Kidney (tissue), 14 donors: Measurements from ENCODE around the gene CLECL1. TPM values are rescaled to one million over a fixed set of nuclear protein-coding genes. Genes with fewer than 3 reads are reported as not detected.

ENCODE experiments used
- DNase-seq, 5 donors: peaks; one replicate each; pipeline ENCODE4 v3.0.0-alpha.2; 2013 to 2020
- FAIRE-seq: peaks from 2 replicates; lab custom pipeline; 2012; peaks lifted over from hg19 to GRCh38; lab: Jason Lieb, UNC
- H3K27ac ChIP-seq, 2 donors: one replicate each; pipeline ENCODE4 v1.7.0; 2013; ENCODE audit warnings: low read depth in 2 of 2, low read length in 2 of 2, inconsistent platforms in 1 of 2
- H3K27me3 ChIP-seq: one replicate; pipeline ENCODE4 v1.7.1; 2013; ENCODE audit warnings: low read length, inconsistent platforms; ENCODE audit not compliant: control insufficient read depth, insufficient read depth
- H3K36me3 ChIP-seq, 3 donors: one replicate each; pipeline versions ENCODE4 v1.7.0 to v1.7.1; 2013; ENCODE audit warnings: low read length in 3 of 3, control low read depth in 1 of 3, inconsistent platforms in 1 of 3; ENCODE audit not compliant: insufficient read depth in 3 of 3, control insufficient read depth in 2 of 3
- H3K4me1 ChIP-seq, 3 donors: one replicate each; pipeline versions ENCODE4 v1.7.0 to v1.7.1; 2013; ENCODE audit warnings: low read length in 3 of 3, inconsistent platforms in 1 of 3, low read depth in 1 of 3; ENCODE audit not compliant: control insufficient read depth in 2 of 3, insufficient read depth in 2 of 3
- H3K4me3 ChIP-seq, 3 donors: one replicate each; pipeline versions ENCODE4 v1.7.0 to v1.8.1; 2013; ENCODE audit warnings: low read length in 3 of 3, control low read depth in 1 of 3, inconsistent platforms in 1 of 3
- H3K9ac ChIP-seq, 3 donors: one replicate each; pipeline versions ENCODE4 v1.7.0 to v1.7.1; 2013; ENCODE audit warnings: low read length in 3 of 3, control low read depth in 1 of 3, inconsistent platforms in 1 of 3
- H3K9me3 ChIP-seq, 3 donors: one replicate each; pipeline versions ENCODE4 v1.7.0 to v1.7.1; 2013; ENCODE audit warnings: low read length in 3 of 3, control low read depth in 1 of 3, inconsistent platforms in 1 of 3; ENCODE audit not compliant: control insufficient read depth in 2 of 3, insufficient read depth in 1 of 3
- CTCF ChIP-seq: IDR thresholded peaks from 3 replicates; pipeline ENCODE4 v1.5.1; 2012; ENCODE audit warnings: mild to moderate bottlenecking, moderate library complexity, borderline replicate concordance; ENCODE audit not compliant: insufficient read depth; ENCODE audit errors: extremely low read depth
- intact Hi-C: fragments of 100-400 bp; cut with DNase I; formaldehyde crosslinking; loops from one replicate; pipeline ENCODE4 v1.11.1; 2022
- polyA plus RNA-seq: library from polyadenylated mRNA; stranded (reverse); fragments of 350-450 nt; fragmentation: Illumina TruSeq; extraction: RNeasy Lipid Tissue Mini Kit (QIAGEN cat#74804); gene quantifications from one replicate; pipeline ENCODE4 v1.2.3, GENCODE V29; 2014; ENCODE audit warnings: low read depth, low replicate concordance; ENCODE audit not compliant: insufficient read depth
- total RNA-seq: library from RNA; stranded (reverse); fragmentation: NEBNext Ultra II Directional; extraction: Animal tissue kit (Norgen Biotek cat#: 25700); gene quantifications from one replicate; pipeline ENCODE4 v1.2.1, GENCODE V29; 2021
- donor health status: control.
- donor health status: control.
- donor health status: control.
- donor health status: control.
- donor health status: control.
- donor health status: DM: yes; HTN: yes; CAD: no.
- donor health status: Normal renal cell carcinoma (clear cell type).

CLECL1 gene
- total and polyA plus RNA-seq, 2 donors from 2014 or later: 2.1 TPM; not detected in 1

DNA sequence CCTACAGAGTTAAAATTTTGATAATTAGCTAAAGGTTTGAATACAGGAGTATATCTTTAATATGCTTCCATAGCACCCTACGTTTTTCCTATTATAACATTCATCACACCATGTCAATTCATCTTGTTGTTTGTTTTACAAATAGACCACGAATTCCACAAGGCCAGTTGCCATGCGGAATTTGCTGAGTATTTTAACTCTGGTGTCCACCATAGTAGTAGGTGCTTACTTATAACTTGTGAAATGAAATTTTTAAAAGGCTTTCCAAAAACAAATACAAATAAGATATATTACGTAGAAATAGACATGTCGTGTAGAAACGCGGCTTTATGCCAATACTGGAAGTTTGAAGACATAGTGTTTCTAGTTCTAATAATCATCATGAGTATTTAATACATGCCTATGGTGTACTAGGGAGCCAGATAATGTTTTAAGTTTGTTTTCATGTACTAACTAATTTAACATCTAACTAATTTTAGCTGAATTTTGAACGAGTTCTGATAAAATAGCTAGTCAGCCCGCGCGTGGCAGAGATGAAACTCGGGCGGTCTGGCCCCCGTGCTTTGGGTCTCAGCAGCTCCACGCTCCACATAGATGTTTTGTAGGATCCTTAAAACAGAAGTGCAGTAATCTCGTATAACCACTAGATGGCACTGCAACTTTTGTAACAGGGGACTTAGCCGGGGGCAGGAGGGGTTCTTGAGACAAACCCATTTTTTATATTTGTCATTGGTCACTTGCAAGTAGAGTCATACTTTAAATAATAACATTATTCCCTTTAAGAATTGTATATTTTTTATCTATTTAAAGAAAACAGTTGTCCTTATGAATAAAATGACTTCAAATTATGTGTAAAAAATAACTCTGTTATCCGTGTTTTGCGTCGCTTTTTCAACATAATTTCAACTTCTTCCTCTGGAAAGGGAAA, 17.6 kb upstream of the CLECL1 start:
- no peaks in the 10 kb centered on the region for H3K9me3 ChIP-seq
- intact Hi-C loops: loop anchor here (10.0 kb wide), 1 partner anchor 174 kb away; no protein-coding TSS in a partner anchor
- no peaks in the 10 kb centered on the region for H3K36me3 ChIP-seq
- FAIRE-seq (no peak), DNase-seq (peak in 4 of 5 donors; percentile 18 to 83 (median 68))
- no peak overlapping the region for H3K27ac ChIP-seq
- H3K4me3 ChIP-seq: peak overlapping the region in 2 of 3 donors; percentile 32 to 38
- no peak overlapping the region for H3K9ac ChIP-seq
- no peaks in the 10 kb centered on the region for H3K4me1 ChIP-seq
- no peaks in the 10 kb centered on the region for H3K27me3 ChIP-seq
- TF ChIP-seq CTCF: peak; percentile 88

- no peak for TF ChIP-seq CTCF
- no peaks in the 10 kb centered on the region for H3K27me3 ChIP-seq
- no peak for DNase-seq
- H3K4me1 ChIP-seq: no peaks in the 10 kb centered on the region
- H3K9ac ChIP-seq: no peak overlapping the region
- intact Hi-C loops: loop anchor here (10.0 kb wide), 1 partner anchor 175 kb away; no protein-coding TSS in a partner anchor
- H3K27ac ChIP-seq: no peak overlapping the region
- H3K9me3 ChIP-seq: no peaks in the 10 kb centered on the region
- FAIRE-seq: no peak
- no peaks in the 10 kb centered on the region for H3K36me3 ChIP-seq
- H3K4me3 ChIP-seq: no peak overlapping the region
Measured at GRCh38 chr12:9749640-9750039, 16.7 kb upstream of the CLECL1 start.

GRCh38 chr12:9745199-9745598, 12.3 kb upstream of the CLECL1 start:
- TF ChIP-seq CTCF: no peak
- no peaks in the 10 kb centered on the region for H3K9me3 ChIP-seq
- no peaks in the 10 kb centered on the region for H3K36me3 ChIP-seq
- peaks cover 0 to 3% (median 0%) of the 10 kb centered on the region in 3 donors for H3K4me1 ChIP-seq
- no peak overlapping the region for H3K27ac ChIP-seq
- FAIRE-seq: no peak
- no peaks in the 10 kb centered on the region for H3K27me3 ChIP-seq
- no peak overlapping the region for H3K9ac ChIP-seq
- no peak overlapping the region for H3K4me3 ChIP-seq
- intact Hi-C loops: no loop called here
- DNase-seq: peak in 3 of 5 donors; percentile 64 to 88 (median 81)
